Activated T-helper 1 cell treated with anti-CD3 and anti-CD28 coated beads, Interleukin-12 subunit alpha, Interleukin-12 subunit beta, Interleukin-2, Interleukin-4 antibody, amounts not matched to agents 30 ng/mL and 10 ng/mL and 1 ng/mL, durations not matched to agents 14 hours and 24 hours and 36 hours (primary cell): ENCODE results near the gene KAT7. TPM values are rescaled to one million over a fixed set of nuclear protein-coding genes. Genes with fewer than 3 reads are reported as not detected.

Source experiments
- DNase-seq: peaks from one replicate; pipeline ENCODE4 v3.0.0; 2021; ENCODE audit warnings: low spot score
- H3K27ac Mint-ChIP-seq: one replicate; pipeline ENCODE4 v1.8.0; 2021; ENCODE audit warnings: mild to moderate bottlenecking, mixed read lengths
- H3K27me3 Mint-ChIP-seq: one replicate; pipeline ENCODE4 v1.8.0; 2022; ENCODE audit warnings: mild to moderate bottlenecking, moderate library complexity, mixed read lengths; ENCODE audit not compliant: insufficient read depth
- H3K36me3 Mint-ChIP-seq: one replicate; pipeline ENCODE4 v1.8.0; 2021; ENCODE audit warnings: low read depth, mixed read lengths
- H3K4me1 Mint-ChIP-seq: one replicate; pipeline ENCODE4 v1.8.0; 2021; ENCODE audit warnings: low read depth, mixed read lengths
- H3K4me3 Mint-ChIP-seq: one replicate; pipeline ENCODE4 v1.8.0; 2021; ENCODE audit warnings: mild to moderate bottlenecking, moderate library complexity, mixed read lengths
- H3K9me3 Mint-ChIP-seq: one replicate; pipeline ENCODE4 v1.8.0; 2021; ENCODE audit warnings: mixed read lengths
- intact Hi-C: fragments of 100-400 bp; cut with micrococcal nuclease; formaldehyde crosslinking; loops from one replicate; pipeline ENCODE4 v1.15.1; 2024
- total RNA-seq: library from RNA; stranded (reverse); gene quantifications from 2 replicates; pipeline ENCODE4 v1.2.3, GENCODE V29; 2022

KAT7 gene
- total RNA-seq, 1 donor from 2014 or later: 68.5 TPM

DNA sequence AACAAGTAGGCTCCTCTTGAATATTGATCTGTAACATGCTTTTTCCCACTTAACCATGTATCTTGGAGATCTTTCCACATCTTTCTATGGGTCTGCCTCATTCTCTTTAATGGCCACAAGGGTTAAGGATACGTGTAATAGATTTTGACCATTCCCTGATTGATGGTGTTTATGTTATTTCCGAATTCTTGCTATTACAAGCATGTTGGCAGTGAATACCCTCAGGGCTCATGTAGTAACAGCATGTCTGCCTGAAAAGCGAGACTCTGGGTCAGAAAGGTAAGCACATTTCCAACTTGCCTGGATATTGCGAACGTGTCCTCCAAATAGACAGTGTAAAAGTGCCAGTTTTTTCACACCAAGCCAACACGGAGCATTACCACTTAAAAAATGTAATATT lies 54.4 kb downstream of the KAT7 start:
- no peak overlapping the region for H3K4me3 Mint-ChIP-seq
- H3K9me3 Mint-ChIP-seq: no peaks in the 10 kb centered on the region
- peaks cover 6% of the 10 kb centered on the region for H3K4me1 Mint-ChIP-seq
- DNase-seq: no peak
- peaks cover 2% of the 10 kb centered on the region for H3K27me3 Mint-ChIP-seq
- peaks cover 7% of the 10 kb centered on the region for H3K36me3 Mint-ChIP-seq
- intact Hi-C loops: no loop called here
- H3K27ac Mint-ChIP-seq: no peak overlapping the region

DNA sequence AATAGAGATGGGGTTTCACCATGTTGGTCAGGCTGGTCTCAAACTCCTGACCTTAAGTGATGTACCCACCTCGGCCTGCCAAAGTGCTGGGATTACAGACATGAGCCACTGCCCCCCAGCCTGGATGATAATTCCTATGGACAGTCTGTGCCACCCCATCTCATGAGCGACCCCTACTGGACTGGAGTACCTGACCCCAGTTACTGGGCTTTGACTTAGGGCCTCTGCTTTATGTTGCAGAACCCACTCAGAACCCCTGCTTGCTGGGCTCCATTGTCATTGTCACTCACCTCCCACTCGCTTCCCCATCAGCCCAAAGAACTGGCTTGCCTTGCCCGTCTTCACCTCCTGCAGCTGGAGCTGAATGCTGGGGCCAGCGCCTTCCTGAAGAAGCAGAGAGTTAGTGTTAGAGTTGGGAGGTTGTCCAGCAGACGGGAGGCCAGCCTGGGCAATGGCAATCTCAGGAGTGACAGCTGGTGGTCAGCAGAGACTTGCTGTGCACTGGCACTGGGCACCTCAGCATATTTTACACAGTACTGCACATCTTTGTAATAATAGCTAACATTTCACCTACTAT lies 55.4 kb downstream of the KAT7 start:
- DNase-seq: no peak
- Mint-ChIP-seq H3K36me3 (peaks cover 8% of the 10 kb centered on the region), H3K27ac (no peak overlapping the region), H3K27me3 (peaks cover 2% of the 10 kb centered on the region), H3K4me3 (no peak overlapping the region), H3K9me3 (no peaks in the 10 kb centered on the region), H3K4me1 (peaks cover 6% of the 10 kb centered on the region)
- intact Hi-C loops: no loop called here

DNA sequence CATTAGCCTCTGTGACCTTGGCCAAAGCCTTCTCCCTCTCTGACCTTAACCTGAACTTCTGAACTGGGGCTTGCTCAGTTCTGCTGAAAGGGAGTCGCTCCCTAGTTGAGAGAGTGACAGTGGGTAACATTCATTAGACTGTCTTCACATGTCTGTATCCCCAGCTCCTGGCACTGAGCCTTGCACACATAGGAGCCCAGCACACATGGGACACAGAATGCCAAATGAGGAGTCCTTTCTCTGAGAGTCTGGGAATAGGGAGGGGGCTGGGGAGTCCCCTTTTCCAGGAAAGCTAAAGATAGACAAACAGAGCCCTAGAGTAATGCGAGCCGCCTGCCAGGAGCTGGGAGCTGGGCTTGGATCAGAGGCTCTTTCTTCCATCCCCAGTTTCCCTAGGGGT lies 56.8 kb downstream of the KAT7 start:
- H3K27me3 Mint-ChIP-seq: peaks cover 2% of the 10 kb centered on the region
- DNase-seq: no peak
- no peaks in the 10 kb centered on the region for H3K9me3 Mint-ChIP-seq
- H3K27ac Mint-ChIP-seq: no peak overlapping the region
- peaks cover 8% of the 10 kb centered on the region for H3K36me3 Mint-ChIP-seq
- intact Hi-C loops: no loop called here
- peaks cover 6% of the 10 kb centered on the region for H3K4me1 Mint-ChIP-seq
- no peak overlapping the region for H3K4me3 Mint-ChIP-seq

DNA sequence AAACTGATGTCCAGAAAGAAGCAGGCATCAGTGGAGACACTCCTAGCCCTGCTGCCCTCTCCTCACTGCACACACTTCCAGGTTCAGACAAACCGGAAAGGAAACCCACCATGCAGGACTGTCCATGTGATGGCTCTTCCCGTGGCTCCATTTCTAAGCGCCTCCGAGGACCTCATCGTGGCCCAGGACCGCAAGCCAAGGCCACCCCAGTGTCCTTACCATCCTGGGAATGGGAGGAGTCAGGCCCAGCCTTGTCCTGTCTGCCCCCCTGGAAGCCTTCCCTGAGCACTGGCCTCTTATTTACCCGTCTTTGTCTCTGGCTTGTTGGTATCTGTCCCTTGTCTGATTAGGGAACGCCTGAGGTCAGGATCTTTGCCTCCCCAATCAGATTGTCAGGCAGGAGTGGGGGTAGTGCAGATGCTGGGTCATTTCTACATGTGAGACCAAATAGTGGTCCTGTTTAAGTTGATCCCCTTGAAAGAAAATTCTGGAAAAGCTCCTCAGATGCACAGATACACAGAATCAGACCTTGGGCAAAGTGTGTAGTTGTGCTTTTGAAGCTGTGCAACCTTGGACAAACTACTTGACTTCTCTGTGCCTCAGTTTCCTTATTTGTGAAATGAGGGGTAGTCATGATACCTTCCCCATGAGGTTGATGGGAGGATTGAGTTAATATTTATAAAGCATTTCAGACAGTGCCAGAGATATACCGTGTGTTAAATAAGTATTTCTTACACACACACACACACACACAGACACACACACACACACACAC lies 58.6 kb downstream of the KAT7 start:
- Mint-ChIP-seq H3K27me3 (peaks cover 6% of the 10 kb centered on the region), H3K9me3 (no peaks in the 10 kb centered on the region), H3K27ac (no peak overlapping the region), H3K4me3 (no peak overlapping the region), H3K4me1 (peaks cover 14% of the 10 kb centered on the region), H3K36me3 (peaks cover 8% of the 10 kb centered on the region)
- intact Hi-C loops: no loop called here
- DNase-seq: no peak

DNA sequence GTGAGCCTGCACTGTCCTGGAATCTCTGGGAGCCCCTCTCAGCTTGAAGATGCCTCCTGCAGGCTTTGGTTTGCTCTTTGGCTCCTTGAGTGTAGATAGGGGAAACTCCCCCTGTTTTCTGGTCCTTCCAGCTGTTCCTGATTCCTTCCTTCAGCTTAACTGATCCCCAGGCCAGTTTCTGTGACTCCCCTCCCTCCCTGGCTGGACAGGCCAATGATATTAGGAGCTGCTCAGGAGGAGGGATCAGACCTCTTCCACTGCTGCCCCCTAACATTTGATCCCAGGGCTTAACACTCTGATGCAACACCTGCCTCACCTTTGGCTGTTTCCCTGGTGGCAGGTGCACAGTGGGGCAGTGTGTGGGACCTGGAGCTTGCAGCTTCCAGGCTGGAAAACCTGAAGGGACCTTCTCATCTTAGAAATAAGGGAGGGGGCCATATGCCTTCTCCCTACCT lies 59.6 kb downstream of the KAT7 start, which contains the start of gene TAC4:
Gene TAC4 (minus strand): TSS at position 51 of the 455 bp plus-strand sequence. CDS start 52 bp downstream, outside the sequence.
- no peak within 1 kb of the TSS for H3K27ac Mint-ChIP-seq
- intact Hi-C loops: no loop called here

DNA sequence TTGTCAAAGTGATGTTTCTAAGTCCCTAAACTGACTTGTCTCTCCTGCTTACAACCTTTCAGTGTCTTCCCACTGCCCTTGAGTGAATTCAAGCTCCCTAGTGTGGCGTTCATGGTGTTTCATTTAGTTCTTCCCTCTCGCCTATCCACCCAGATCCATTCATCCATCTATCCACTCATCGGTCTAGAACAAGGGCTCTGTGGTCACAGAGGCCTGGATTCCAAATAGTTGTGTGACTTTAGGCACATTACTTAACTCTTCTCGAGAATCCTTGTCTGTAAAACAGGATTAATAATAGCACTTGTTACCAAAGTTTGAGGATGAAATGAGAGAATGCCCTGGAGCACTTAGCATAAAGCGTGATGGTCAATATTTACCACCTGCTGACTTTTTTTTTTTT lies 60.3 kb downstream of the KAT7 start:
- Mint-ChIP-seq H3K4me1 (peaks cover 17% of the 10 kb centered on the region), H3K27ac (no peak overlapping the region), H3K27me3 (peaks cover 11% of the 10 kb centered on the region), H3K4me3 (no peak overlapping the region), H3K36me3 (peaks cover 5% of the 10 kb centered on the region), H3K9me3 (no peaks in the 10 kb centered on the region)
- no peak for DNase-seq
- intact Hi-C loops: no loop called here

More for the DNA sequence above, 59.6 kb downstream of the KAT7 start, which contains the start of gene TAC4:
- H3K27me3 Mint-ChIP-seq: peaks cover 8% of the 10 kb centered on the region
- H3K36me3 Mint-ChIP-seq: peaks cover 5% of the 10 kb centered on the region
- DNase-seq: no peak
- H3K9me3 Mint-ChIP-seq: no peaks in the 10 kb centered on the region
- H3K4me1 Mint-ChIP-seq: peaks cover 17% of the 10 kb centered on the region
- H3K4me3 Mint-ChIP-seq: no peak within 1 kb of the TSS

DNA sequence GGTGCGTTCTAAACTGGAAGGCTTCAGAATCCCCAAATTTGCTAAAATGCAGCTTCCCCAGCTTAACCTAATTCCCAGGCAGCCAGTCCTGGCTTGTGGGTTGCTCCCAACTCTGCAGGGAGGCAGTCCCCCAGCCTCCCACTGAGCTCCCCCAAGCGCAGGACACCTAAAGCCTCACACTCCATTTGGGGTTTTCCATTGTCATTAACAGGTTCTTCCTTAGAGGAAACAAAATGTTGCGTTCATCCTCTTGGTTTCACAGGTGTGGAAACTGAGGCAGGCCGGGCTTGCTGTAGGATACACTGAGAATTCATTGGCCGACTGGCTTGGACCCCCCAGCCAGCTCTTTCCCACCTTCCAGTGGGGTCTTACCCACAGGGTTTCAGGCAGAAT lies 61.7 kb downstream of the KAT7 start:
- Mint-ChIP-seq H3K27ac (no peak overlapping the region), H3K4me3 (peak overlapping the region; percentile 83), H3K27me3 (peaks cover 15% of the 10 kb centered on the region), H3K4me1 (peaks cover 13% of the 10 kb centered on the region), H3K9me3 (no peaks in the 10 kb centered on the region), H3K36me3 (peaks cover 3% of the 10 kb centered on the region)
- DNase-seq: no peak
- intact Hi-C loops: loop anchor here (2.0 to 5.0 kb wide), 2 partner anchors 61 to 153 kb away; partner anchors contain the start of gene KAT7

DNA sequence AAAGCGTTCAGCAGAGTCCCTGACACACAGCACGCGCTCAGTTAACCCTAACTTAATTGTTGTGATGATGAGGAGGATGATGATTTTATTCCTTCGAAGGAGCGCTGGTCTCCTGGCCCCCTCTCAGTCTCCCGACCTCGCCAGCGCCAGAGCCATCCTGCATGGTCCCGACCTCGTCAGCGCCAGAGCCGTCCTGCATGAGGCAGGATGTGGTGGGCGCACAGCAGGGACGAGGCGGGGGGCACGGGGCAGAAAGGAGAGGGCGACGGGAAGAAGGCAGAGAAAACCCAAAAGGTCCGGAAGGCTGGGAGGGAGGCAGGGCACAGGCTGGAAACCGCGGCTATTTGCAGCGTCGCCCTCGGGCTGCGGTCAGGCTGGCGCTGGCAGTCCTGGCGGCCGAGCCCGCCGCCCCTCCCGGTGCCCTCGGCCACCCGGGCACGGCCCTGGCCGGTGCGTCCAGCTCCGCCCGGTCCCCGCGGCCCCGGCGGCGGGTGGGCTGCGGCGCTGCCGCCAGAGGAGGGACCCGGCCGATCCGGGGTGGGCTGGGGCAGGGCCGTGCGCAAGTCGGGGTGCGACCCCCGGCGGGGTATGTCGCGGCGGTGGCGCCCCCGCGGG lies 62.4 kb downstream of the KAT7 start:
- Mint-ChIP-seq H3K9me3 (no peaks in the 10 kb centered on the region), H3K4me1 (peaks cover 12% of the 10 kb centered on the region), H3K36me3 (peaks cover 3% of the 10 kb centered on the region), H3K27me3 (peaks cover 15% of the 10 kb centered on the region), H3K27ac (peak overlapping the region; percentile 1), H3K4me3 (peak overlapping the region; percentile 83)
- DNase-seq: no peak
- intact Hi-C loops: loop anchor here (1.0 to 5.0 kb wide), 3 partner anchors 62 to 284 kb away; partner anchors contain the start of gene KAT7

DNA sequence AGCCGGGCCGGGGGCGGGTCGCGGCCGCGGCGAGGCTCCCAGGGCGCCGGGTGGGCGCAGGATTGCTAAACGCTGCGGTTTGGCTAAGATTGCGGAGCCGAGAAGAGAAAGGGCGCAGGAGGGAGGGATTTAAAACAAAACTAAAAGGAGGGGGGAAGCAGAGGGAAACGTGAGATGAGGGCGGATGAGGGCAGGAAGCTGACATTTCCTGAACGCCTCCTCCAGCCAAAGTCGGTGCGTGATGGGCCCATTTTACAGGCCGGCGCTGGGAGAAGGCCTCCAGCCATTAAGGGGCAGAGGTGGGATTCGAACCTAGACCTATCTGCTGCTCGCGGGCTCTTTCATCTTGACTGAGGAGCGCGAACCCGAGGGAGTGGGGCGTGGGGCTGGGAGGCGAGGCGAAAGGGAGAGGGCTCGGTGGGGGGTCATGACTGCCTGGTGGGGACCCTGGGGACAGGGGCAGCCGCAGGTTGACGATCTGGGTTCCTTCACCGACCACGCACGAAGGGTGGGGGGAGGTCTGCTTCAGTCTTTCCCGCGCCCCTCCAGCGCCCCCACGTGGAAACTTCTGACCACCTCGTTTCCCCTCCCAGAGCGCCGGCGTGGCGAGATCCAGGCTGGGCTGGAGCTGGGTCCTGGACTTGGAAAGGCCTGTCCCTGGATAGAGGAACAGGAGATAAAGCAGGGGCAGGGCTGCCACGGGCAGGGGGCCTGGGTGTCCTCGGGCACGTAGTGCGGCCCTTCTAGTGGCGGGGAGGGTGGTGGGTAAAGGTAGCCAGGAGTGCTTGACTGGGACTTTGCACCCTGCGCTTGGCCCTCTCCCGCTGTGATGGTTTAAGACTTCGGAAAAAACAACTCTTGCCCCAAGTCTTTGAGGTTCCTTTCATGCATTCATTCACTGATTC lies 63.2 kb downstream of the KAT7 start:
- Mint-ChIP-seq H3K4me3 (peak overlapping the region; percentile 79), H3K27me3 (peaks cover 15% of the 10 kb centered on the region), H3K36me3 (peaks cover 3% of the 10 kb centered on the region), H3K4me1 (peaks cover 12% of the 10 kb centered on the region), H3K27ac (peak overlapping the region; percentile 78), H3K9me3 (no peaks in the 10 kb centered on the region)
- intact Hi-C loops: loop anchor here (1.0 to 5.0 kb wide), 3 partner anchors 63 to 284 kb away; partner anchors contain the start of gene KAT7
- DNase-seq: peak; percentile 46

DNA sequence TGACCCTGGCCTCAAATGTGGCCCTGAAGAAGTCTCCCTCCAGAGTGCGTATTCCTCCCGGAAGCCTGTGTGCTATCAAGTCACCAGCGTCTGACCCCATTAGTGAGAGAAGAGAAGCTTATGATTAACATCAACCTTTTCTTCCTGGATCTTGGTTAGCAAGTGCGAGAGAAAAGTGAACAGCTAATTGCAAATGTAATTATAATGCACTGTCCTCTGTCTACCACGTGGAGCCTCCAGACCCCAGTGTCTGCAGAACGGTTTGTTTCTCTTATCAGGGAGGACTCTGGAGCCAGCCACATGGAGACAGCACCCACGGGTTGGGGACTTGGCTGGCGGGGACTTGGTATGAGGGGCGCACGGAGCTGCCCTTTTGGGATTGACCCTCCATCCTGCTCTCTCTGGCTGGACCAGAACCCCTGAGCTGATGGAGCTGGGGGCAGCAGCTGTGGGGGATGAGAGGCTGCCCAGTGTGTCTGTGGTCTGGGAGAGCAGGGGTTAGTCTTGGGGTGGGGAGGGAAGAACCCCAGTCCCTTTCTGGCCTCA lies 65.1 kb downstream of the KAT7 start:
- no peak overlapping the region for H3K27ac Mint-ChIP-seq
- peaks cover 3% of the 10 kb centered on the region for H3K36me3 Mint-ChIP-seq

DNA sequence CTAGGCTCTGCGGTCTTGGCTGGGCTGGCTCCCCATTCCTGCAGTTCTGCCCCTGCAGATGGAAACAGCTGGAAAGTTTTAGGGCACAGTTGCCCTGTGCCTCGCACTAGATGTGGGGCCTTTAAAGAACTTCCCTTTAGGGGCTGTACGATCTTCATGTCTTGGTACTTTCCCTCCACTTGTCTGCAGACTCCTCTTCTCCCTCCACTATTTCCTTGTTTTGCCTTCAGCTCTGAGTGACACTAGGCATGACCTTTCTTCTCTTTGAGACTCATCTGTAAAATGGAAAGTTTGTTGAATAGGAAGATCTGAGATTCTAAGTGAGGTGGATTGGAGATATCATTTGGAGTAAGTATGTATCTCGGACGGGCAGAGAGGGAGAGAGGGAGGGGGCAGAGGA lies 65.6 kb downstream of the KAT7 start:
- H3K9me3 Mint-ChIP-seq: no peaks in the 10 kb centered on the region
- intact Hi-C loops: loop anchor here (5.0 kb wide), 1 partner anchor 157 kb away; no protein-coding TSS in a partner anchor
- no peak overlapping the region for H3K4me3 Mint-ChIP-seq
- H3K36me3 Mint-ChIP-seq: no peaks in the 10 kb centered on the region
- H3K4me1 Mint-ChIP-seq: peaks cover 12% of the 10 kb centered on the region
- peaks cover 15% of the 10 kb centered on the region for H3K27me3 Mint-ChIP-seq
- no peak for DNase-seq
- no peak overlapping the region for H3K27ac Mint-ChIP-seq

More for the DNA sequence above, 65.1 kb downstream of the KAT7 start:
- Mint-ChIP-seq H3K4me1 (peaks cover 12% of the 10 kb centered on the region), H3K27me3 (peaks cover 13% of the 10 kb centered on the region), H3K9me3 (no peaks in the 10 kb centered on the region), H3K4me3 (no peak overlapping the region)
- intact Hi-C loops: loop anchor here (5.0 kb wide), 1 partner anchor 156 kb away; no protein-coding TSS in a partner anchor
- no peak for DNase-seq

DNA sequence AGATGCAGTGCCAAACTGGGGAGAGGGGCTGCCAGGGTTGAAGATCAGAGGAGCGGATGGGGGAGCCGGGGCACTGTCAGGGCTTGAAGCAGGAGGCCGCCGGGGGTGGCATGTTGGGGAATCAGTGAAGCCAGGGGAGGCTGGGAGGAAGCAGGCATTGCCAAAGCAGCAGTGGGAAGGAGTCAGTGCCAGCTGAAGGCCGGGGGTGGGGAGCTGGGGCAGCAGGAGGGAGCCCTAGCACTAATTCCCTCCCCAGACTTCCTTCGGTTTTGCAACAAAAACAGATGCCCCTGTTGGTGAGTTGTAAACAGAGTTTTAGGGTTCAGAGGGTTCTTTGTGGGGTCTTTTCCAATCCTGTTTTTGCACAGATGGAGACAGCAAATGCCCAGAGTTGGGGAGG lies 70.3 kb downstream of the KAT7 start:
- Mint-ChIP-seq H3K9me3 (no peaks in the 10 kb centered on the region), H3K36me3 (no peaks in the 10 kb centered on the region), H3K27me3 (peaks cover 5% of the 10 kb centered on the region), H3K4me1 (peaks cover 6% of the 10 kb centered on the region), H3K4me3 (no peak overlapping the region), H3K27ac (no peak overlapping the region)
- no peak for DNase-seq
- intact Hi-C loops: no loop called here
